ENCODE measurements around the gene SCAI. TPM values are rescaled to one million over a fixed set of nuclear protein-coding genes. Genes with fewer than 3 reads are reported as not detected.

The SCAI gene
- total and polyA plus RNA-seq, 2 donors (not counting 1 experiment from before 2014, with no cell fraction given) = 5.4 to 9.7 TPM

DNA sequence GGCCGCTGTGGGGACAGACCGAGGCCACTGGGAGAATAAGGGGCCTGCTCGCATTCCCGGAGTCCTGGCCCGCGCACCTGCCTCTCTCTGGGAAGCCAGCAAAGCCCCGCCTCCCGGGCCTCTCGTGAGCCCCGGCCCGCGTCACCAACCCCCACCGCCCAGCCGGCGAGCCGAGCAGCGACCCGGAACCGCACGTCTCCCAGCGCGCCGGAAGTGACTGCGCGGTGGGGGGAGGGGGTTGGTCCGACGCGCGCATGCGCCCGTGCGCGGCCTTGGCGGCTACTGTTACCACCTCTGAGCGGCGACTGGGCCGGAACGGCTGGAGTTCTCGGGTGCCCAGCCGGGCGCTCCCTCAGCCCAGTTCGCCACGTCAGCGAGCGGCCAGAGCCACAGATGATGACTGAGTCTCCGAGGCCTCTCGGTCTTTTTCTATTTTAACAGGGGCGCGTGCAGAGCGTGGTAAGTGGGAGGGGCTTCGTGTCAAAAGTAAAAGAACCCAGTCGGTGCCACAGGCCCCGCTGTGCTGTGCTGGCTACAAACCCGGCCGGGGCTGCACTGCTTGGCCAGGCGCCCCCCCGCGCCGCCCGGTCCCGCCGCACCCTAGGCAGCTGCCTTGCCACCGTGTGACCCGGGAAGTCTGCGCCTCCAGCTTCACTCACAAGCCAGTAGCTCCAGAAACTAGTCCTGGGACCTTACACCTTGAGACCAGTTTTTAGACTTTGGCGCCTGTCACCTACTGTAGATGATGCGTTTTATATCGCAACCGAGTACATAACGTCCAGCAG lies 202.2 kb downstream of the SCAI start, which contains the start of gene GOLGA1:
Gene GOLGA1 (minus strand): TSS at position 190 of the 785 bp plus-strand sequence. CDS start 2,372 bp downstream, outside the sequence.
- no peaks in the 10 kb centered on the region for H4K20me1 ChIP-seq (ENCODE audit: control insufficient read depth, extremely low read depth, insufficient read depth, low read length)
- DNase-seq (ENCODE audit: low read depth in 2 of 2) = peak; percentile 91 to 93
- no peaks in the 10 kb centered on the region for H3K9me3 ChIP-seq (ENCODE audit: control insufficient read depth, insufficient read depth, low read depth, low read length)
- TF ChIP-seq, protein P1, sequence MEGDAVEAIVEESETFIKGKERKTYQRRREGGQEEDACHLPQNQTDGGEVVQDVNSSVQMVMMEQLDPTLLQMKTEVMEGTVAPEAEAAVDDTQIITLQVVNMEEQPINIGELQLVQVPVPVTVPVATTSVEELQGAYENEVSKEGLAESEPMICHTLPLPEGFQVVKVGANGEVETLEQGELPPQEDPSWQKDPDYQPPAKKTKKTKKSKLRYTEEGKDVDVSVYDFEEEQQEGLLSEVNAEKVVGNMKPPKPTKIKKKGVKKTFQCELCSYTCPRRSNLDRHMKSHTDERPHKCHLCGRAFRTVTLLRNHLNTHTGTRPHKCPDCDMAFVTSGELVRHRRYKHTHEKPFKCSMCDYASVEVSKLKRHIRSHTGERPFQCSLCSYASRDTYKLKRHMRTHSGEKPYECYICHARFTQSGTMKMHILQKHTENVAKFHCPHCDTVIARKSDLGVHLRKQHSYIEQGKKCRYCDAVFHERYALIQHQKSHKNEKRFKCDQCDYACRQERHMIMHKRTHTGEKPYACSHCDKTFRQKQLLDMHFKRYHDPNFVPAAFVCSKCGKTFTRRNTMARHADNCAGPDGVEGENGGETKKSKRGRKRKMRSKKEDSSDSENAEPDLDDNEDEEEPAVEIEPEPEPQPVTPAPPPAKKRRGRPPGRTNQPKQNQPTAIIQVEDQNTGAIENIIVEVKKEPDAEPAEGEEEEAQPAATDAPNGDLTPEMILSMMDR (conservative IDR thresholded peaks at IDR 0.05 in 1 of 2, IDR thresholded peaks at IDR 0.05 in 1 of 2; ENCODE audit: low read depth in 1 of 2, low read length in 2 of 2) = no peak
- TF ChIP-seq EZH2 (IDR thresholded peaks at IDR 0.05; ENCODE audit: low read length, missing control alignments) = no peak
- peaks cover 7% of the 10 kb centered on the region for H3K4me1 ChIP-seq (ENCODE audit: control insufficient read depth, extremely low read depth, insufficient read depth, low read length)
- H2AFZ ChIP-seq (ENCODE audit: low read length) = peak within 1 kb of the TSS; percentile 85
- H3K4me2 ChIP-seq (ENCODE audit: extremely low read depth, insufficient read depth, low read length) = peak within 1 kb of the TSS; percentile 100
- H3K79me2 ChIP-seq (ENCODE audit: control insufficient read depth, insufficient read depth, low read length) = peaks cover 2% of the 10 kb centered on the region
- no peaks in the 10 kb centered on the region for H3K27me3 ChIP-seq (ENCODE audit: control insufficient read depth, insufficient read depth, low read length)
- H3K27ac ChIP-seq (ENCODE audit: insufficient read depth, low read length) = peak within 1 kb of the TSS; percentile 98
- H3K4me3 ChIP-seq (replicated peaks in 1 of 4; ENCODE audit: control extremely low read depth in 1 of 4, insufficient read depth in 1 of 4, low read depth in 3 of 4, low read length in 4 of 4) = peak within 1 kb of the TSS; percentile 72 to 98 (median 94)
- no peaks in the 10 kb centered on the region for H3K36me3 ChIP-seq (ENCODE audit: control insufficient read depth, insufficient read depth, low read length)
- H3K9ac ChIP-seq (ENCODE audit: insufficient read depth, low read length) = peak within 1 kb of the TSS; percentile 93

DNA sequence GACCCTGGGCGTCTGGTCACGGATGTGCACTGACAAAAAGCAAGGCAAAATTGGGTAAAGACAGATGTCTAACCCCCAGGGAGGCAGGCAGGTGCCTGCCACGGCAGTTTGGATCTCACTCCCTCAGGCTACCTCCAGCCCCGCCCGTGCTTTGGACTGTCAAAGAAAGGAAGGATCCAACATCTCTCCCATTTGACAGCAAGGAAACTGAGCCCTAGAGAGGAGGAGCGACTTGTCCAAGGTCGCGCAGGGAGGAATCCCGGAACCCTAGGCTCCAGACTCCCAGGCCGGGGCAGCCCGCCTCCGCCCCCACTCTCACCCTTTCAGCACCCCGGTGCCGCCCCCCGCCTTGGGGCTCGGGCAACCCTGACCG lies 202.8 kb downstream of the SCAI start:
- H3K27ac ChIP-seq (ENCODE audit: insufficient read depth, low read length) = peak overlapping the region; percentile 98
- H3K4me1 ChIP-seq (ENCODE audit: control insufficient read depth, extremely low read depth, insufficient read depth, low read length) = peaks cover 7% of the 10 kb centered on the region
- no peaks in the 10 kb centered on the region for H3K9me3 ChIP-seq (ENCODE audit: control insufficient read depth, insufficient read depth, low read depth, low read length)

DNA sequence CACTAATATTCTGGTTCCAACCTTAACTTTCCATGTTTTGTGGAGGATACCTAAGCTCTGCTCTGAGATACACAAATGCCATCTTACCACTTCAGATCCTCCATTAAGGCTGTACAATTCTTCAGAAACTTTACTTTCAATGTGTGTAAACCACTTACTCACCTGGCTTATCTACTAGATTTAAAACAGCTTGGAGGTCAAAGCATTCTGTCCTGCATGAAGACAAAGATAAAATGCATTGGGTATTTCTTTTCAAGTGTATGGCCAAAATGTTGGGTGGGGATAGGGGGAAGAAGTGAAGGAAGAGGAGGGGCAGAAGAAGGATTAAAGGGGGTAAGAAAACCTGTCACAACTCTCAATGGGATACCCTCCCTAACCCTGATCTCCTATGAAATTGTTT lies 203.4 kb downstream of the SCAI start:
- H3K4me1 ChIP-seq (ENCODE audit: control insufficient read depth, extremely low read depth, insufficient read depth, low read length) = peaks cover 7% of the 10 kb centered on the region
- H3K27me3 ChIP-seq (ENCODE audit: control insufficient read depth, insufficient read depth, low read length) = no peaks in the 10 kb centered on the region
- H3K36me3 ChIP-seq (ENCODE audit: control insufficient read depth, insufficient read depth, low read length) = no peaks in the 10 kb centered on the region
- TF ChIP-seq, protein P1 (conservative IDR thresholded peaks at IDR 0.05 in 1 of 2, IDR thresholded peaks at IDR 0.05 in 1 of 2; ENCODE audit: low read depth in 1 of 2, low read length in 2 of 2) = no peak
- no peak for TF ChIP-seq EZH2 (IDR thresholded peaks at IDR 0.05; ENCODE audit: low read length, missing control alignments)
- no peak overlapping the region for H2AFZ ChIP-seq (ENCODE audit: low read length)
- DNase-seq (ENCODE audit: low read depth in 2 of 2) = no peak
- H3K9me3 ChIP-seq (ENCODE audit: control insufficient read depth, insufficient read depth, low read depth, low read length) = no peaks in the 10 kb centered on the region
- no peaks in the 10 kb centered on the region for H4K20me1 ChIP-seq (ENCODE audit: control insufficient read depth, extremely low read depth, insufficient read depth, low read length)
- peak overlapping the region; percentile 93 for H3K9ac ChIP-seq (ENCODE audit: insufficient read depth, low read length)
- peak overlapping the region; percentile 98 for H3K27ac ChIP-seq (ENCODE audit: insufficient read depth, low read length)
- H3K4me2 ChIP-seq (ENCODE audit: extremely low read depth, insufficient read depth, low read length) = peak overlapping the region; percentile 69
- peak overlapping the region; percentile 72 to 98 (median 86) for H3K4me3 ChIP-seq (replicated peaks in 1 of 4; ENCODE audit: control extremely low read depth in 1 of 4, insufficient read depth in 1 of 4, low read depth in 3 of 4, low read length in 4 of 4)
- peaks cover 2% of the 10 kb centered on the region for H3K79me2 ChIP-seq (ENCODE audit: control insufficient read depth, insufficient read depth, low read length)

More for the DNA sequence above, 202.8 kb downstream of the SCAI start:
- Histone ChIP-seq H3K9ac (ENCODE audit: insufficient read depth, low read length) (peak overlapping the region; percentile 93), H3K4me2 (ENCODE audit: extremely low read depth, insufficient read depth, low read length) (peak overlapping the region; percentile 69), H3K79me2 (ENCODE audit: control insufficient read depth, insufficient read depth, low read length) (peaks cover 2% of the 10 kb centered on the region), H3K27me3 (ENCODE audit: control insufficient read depth, insufficient read depth, low read length) (no peaks in the 10 kb centered on the region), H3K36me3 (ENCODE audit: control insufficient read depth, insufficient read depth, low read length) (no peaks in the 10 kb centered on the region), H3K4me3 (replicated peaks in 1 of 4; ENCODE audit: control extremely low read depth in 1 of 4, insufficient read depth in 1 of 4, low read depth in 3 of 4, low read length in 4 of 4) (peak overlapping the region; percentile 72 to 98 (median 86)), H2AFZ (ENCODE audit: low read length) (peak overlapping the region; percentile 72), H4K20me1 (ENCODE audit: control insufficient read depth, extremely low read depth, insufficient read depth, low read length) (no peaks in the 10 kb centered on the region)
- TF ChIP-seq, protein P1 (conservative IDR thresholded peaks at IDR 0.05 in 1 of 2, IDR thresholded peaks at IDR 0.05 in 1 of 2; ENCODE audit: low read depth in 1 of 2, low read length in 2 of 2) = no peak
- TF ChIP-seq EZH2 (IDR thresholded peaks at IDR 0.05; ENCODE audit: low read length, missing control alignments) = no peak
- DNase-seq (ENCODE audit: low read depth in 2 of 2) = no peak
